ENCODE measurements around the gene MT4. TPM values are rescaled to one million over a fixed set of nuclear protein-coding genes. Genes with fewer than 3 reads are reported as not detected.

The MT4 gene
- total RNA-seq, 1 experiment from 2014 or later: not detected

- ATAC-seq (no peak), DNase-seq (ENCODE audit: low spot score) (no peak)
- Mint-ChIP-seq H3K4me3 (no peak overlapping the region), H3K4me1 (no peaks in the 10 kb centered on the region), H3K27me3 (ENCODE audit: low read depth) (no peaks in the 10 kb centered on the region; the same call in 1 of the 2 replicates), H3K27ac (no peak overlapping the region), H3K36me3 (no peaks in the 10 kb centered on the region), H3K9me3 (no peaks in the 10 kb centered on the region)
- CTCF ChIA-PET: interaction anchor here (1.3 to 1.7 kb wide), 2 partner anchors 13 to 40 kb away, joined by 4 read pairs; no protein-coding TSS in a partner anchor
- POLR2A ChIA-PET: no interaction called here
- no peak for TF ChIP-seq ZNF396 (CRISPR knock-in tag; IDR thresholded peaks at IDR 0.05; ENCODE audit: borderline replicate concordance)
- TF ChIP-seq RELA (CRISPR knock-in tag; IDR thresholded peaks at IDR 0.05; ENCODE audit: borderline replicate concordance): no peak
- no peak for TF ChIP-seq MLX (CRISPR knock-in tag; IDR thresholded peaks at IDR 0.05)
- no peak for TF ChIP-seq E2F1 (CRISPR knock-in tag; IDR thresholded peaks at IDR 0.05)
- no peak for TF ChIP-seq TEAD1 (CRISPR knock-in tag; IDR thresholded peaks at IDR 0.05)
- TF ChIP-seq ZNF671 (CRISPR knock-in tag; IDR thresholded peaks at IDR 0.05): no peak
- TF ChIP-seq MAX (CRISPR knock-in tag; IDR thresholded peaks at IDR 0.05): no peak
- TF ChIP-seq ATF2 (CRISPR knock-in tag; IDR thresholded peaks at IDR 0.05; ENCODE audit: borderline replicate concordance, low read depth): no peak
- no peak for TF ChIP-seq FOXP4 (CRISPR knock-in tag; IDR thresholded peaks at IDR 0.05)
- TF ChIP-seq EMX1 (CRISPR knock-in tag; IDR thresholded peaks at IDR 0.05): no peak
- TF ChIP-seq USF1 (CRISPR knock-in tag; IDR thresholded peaks at IDR 0.05): no peak
- no peak for TF ChIP-seq USF2 (CRISPR knock-in tag; IDR thresholded peaks at IDR 0.05)
- TF ChIP-seq KAT7 (CRISPR knock-in tag; IDR thresholded peaks at IDR 0.05; ENCODE audit: borderline replicate concordance): no peak
- no peak for TF ChIP-seq MYBL2 (CRISPR knock-in tag; IDR thresholded peaks at IDR 0.05)
- no peak for TF ChIP-seq MXD4 (CRISPR knock-in tag; IDR thresholded peaks at IDR 0.05; ENCODE audit: borderline replicate concordance)
- no peak for TF ChIP-seq ATF3 (CRISPR knock-in tag; conservative IDR thresholded peaks at IDR 0.05)
- TF ChIP-seq SMAD4 (CRISPR knock-in tag; IDR thresholded peaks at IDR 0.05): no peak
Measured at GRCh38 chr16:56560447-56560846, 4.4 kb upstream of the MT4 start.

GRCh38 chr16:56561126-56561525 is 3.7 kb upstream of the MT4 start:
- ATAC-seq: no peak
- TF ChIP-seq IRF2 (CRISPR knock-in tag; IDR thresholded peaks at IDR 0.05; ENCODE audit: borderline replicate concordance, low read depth): no peak
- TF ChIP-seq ZMAT4 (CRISPR knock-in tag; IDR thresholded peaks at IDR 0.05): no peak
- TF ChIP-seq NFYB (CRISPR knock-in tag; conservative IDR thresholded peaks at IDR 0.05; ENCODE audit: low read depth): no peak
- no peak for TF ChIP-seq E2F4 (CRISPR knock-in tag; IDR thresholded peaks at IDR 0.05; ENCODE audit: borderline replicate concordance, low read depth)
- TF ChIP-seq MXD4 (CRISPR knock-in tag; IDR thresholded peaks at IDR 0.05; ENCODE audit: borderline replicate concordance): no peak
- TF ChIP-seq E2F1 (CRISPR knock-in tag; IDR thresholded peaks at IDR 0.05): no peak
- TF ChIP-seq MAX (CRISPR knock-in tag; IDR thresholded peaks at IDR 0.05): no peak
- CTCF ChIA-PET: interaction anchor here (1.3 to 1.7 kb wide), 2 partner anchors 14 to 40 kb away, joined by 4 read pairs; no protein-coding TSS in a partner anchor
- POLR2A ChIA-PET: no interaction called here
- Mint-ChIP-seq H3K4me1 (no peaks in the 10 kb centered on the region), H3K27ac (no peak overlapping the region), H3K4me3 (no peak overlapping the region), H3K27me3 (ENCODE audit: low read depth) (no peaks in the 10 kb centered on the region; the same call in 1 of the 2 replicates), H3K9me3 (no peaks in the 10 kb centered on the region), H3K36me3 (no peaks in the 10 kb centered on the region)
- no peak for DNase-seq (ENCODE audit: low spot score)

Data from WTC11 (cell line).